Measurements from ENCODE around the gene WWP2.

DNA sequence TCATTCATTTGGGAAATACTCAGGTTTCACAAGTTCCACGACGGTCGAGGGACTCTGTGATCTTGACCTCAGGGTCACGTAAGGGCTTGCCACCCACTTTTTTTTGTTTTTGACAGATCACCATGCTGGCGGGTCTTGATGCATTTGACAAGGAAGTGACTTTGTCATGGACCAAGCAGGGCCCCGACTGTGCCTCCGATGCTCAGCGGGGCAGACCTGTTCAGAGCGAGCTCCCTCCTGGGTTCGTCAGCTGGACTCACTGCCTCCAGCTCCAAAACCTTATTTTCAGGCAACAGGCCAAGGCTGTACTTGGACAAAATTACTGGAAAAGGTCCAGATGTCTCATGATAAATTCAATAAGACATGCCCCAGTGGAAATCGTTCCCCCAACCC, 180.0 kb downstream of the WWP2 start:
- TF ChIP-seq, protein P1, sequence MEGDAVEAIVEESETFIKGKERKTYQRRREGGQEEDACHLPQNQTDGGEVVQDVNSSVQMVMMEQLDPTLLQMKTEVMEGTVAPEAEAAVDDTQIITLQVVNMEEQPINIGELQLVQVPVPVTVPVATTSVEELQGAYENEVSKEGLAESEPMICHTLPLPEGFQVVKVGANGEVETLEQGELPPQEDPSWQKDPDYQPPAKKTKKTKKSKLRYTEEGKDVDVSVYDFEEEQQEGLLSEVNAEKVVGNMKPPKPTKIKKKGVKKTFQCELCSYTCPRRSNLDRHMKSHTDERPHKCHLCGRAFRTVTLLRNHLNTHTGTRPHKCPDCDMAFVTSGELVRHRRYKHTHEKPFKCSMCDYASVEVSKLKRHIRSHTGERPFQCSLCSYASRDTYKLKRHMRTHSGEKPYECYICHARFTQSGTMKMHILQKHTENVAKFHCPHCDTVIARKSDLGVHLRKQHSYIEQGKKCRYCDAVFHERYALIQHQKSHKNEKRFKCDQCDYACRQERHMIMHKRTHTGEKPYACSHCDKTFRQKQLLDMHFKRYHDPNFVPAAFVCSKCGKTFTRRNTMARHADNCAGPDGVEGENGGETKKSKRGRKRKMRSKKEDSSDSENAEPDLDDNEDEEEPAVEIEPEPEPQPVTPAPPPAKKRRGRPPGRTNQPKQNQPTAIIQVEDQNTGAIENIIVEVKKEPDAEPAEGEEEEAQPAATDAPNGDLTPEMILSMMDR (IDR thresholded peaks at IDR 0.05), result no peak
- no peak for TF ChIP-seq EP300 (IDR thresholded peaks at IDR 0.05)
- TF ChIP-seq POLR2A (IDR thresholded peaks at IDR 0.05; ENCODE audit: low read depth), result no peak
